GM19023 (cell line): ENCODE data around the gene FOS.
"Not testable (repeated sequence)": the region's sequence is repeated elsewhere in the genome, so short reads cannot be mapped to it uniquely, and the experiment has no call there.

ENCODE experiments used
- ATAC-seq: cut with Tn5 transposase; IDR thresholded peaks from one replicate; pipeline ENCODE4 v1.9.1; 2021; ENCODE audit warnings: mild to moderate bottlenecking, moderate library complexity; ENCODE audit not compliant: unreplicated experiment

FOS gene

GRCh38 chr14:75274899-75275569 lies 3.6 kb upstream of the FOS start:
- ATAC-seq, result no peak

GRCh38 chr14:75275598-75275997 lies 3.0 kb upstream of the FOS start:
- no peak for ATAC-seq

- no peak for ATAC-seq
Observed at GRCh38 chr14:75277008-75277814, 1.4 kb upstream of the FOS start.

GRCh38 chr14:75277815-75278421 lies 710 bp upstream of the FOS start:
- no peak for ATAC-seq

- ATAC-seq, result no peak
Observed at GRCh38 chr14:75279153-75279762, 630 bp downstream of the FOS start.

GRCh38 chr14:75279763-75280290 lies 1.2 kb downstream of the FOS start:
- ATAC-seq, result no peak

GRCh38 chr14:75280291-75280830 lies 1.7 kb downstream of the FOS start:
- ATAC-seq, result no peak

- no peak for ATAC-seq
Observed at GRCh38 chr14:75280831-75281653, 2.4 kb downstream of the FOS start.

- ATAC-seq, result no peak
Observed at GRCh38 chr14:75281654-75282019, 3.0 kb downstream of the FOS start.

GRCh38 chr14:75282170-75282554 lies 3.5 kb downstream of the FOS start:
- no peak for ATAC-seq

GRCh38 chr14:75282555-75283161 lies 4.0 kb downstream of the FOS start:
- ATAC-seq, result not testable (repeated sequence)

- ATAC-seq, result no peak
Observed at GRCh38 chr14:75283162-75283832, 4.7 kb downstream of the FOS start.

- ATAC-seq, result no peak
Observed at GRCh38 chr14:75283833-75284563, 5.4 kb downstream of the FOS start.

- no peak for ATAC-seq
Observed at GRCh38 chr14:75285331-75285730, 6.7 kb downstream of the FOS start.

GRCh38 chr14:75286313-75286712 lies 7.7 kb downstream of the FOS start:
- ATAC-seq, result no peak

GRCh38 chr14:75289840-75290388 lies 11.3 kb downstream of the FOS start:
- no peak for ATAC-seq

GRCh38 chr14:75290851-75291250 lies 12.2 kb downstream of the FOS start:
- no peak for ATAC-seq

- no peak for ATAC-seq
Observed at GRCh38 chr14:75291331-75291730, 12.7 kb downstream of the FOS start.
